Upper lobe of left lung (tissue), 6 donors: ENCODE results near the gene COLEC11. TPM values are rescaled to one million over a fixed set of nuclear protein-coding genes. Genes with fewer than 3 reads are reported as not detected.
"Not testable (repeated sequence)": the region's sequence is repeated elsewhere in the genome, so short reads cannot be mapped to it uniquely, and the experiment has no call there.

Experiments
- ATAC-seq, 2 donors: fragments of 200-7000 bp; cut with Tn5 transposase; one replicate each; pipeline ENCODE4 v1.9.1; 2022; ENCODE audit warnings: mild to moderate bottlenecking in 2 of 2, moderate library complexity in 2 of 2; ENCODE audit not compliant: low FRiP score in 2 of 2
- DNase-seq, 2 donors: peaks; one replicate each; pipeline ENCODE4 v3.0.0-alpha.2; 2019 to 2020
- H3K27ac ChIP-seq, 4 donors: fragments of 200-600 bp; sonication (generic); one replicate each; pipeline ENCODE4 v1.5.1; 2016 to 2019
- H3K27me3 ChIP-seq, 4 donors: fragments of 200-600 bp; sonication (generic); one replicate each; pipeline ENCODE4 v1.5.1; 2017 to 2019
- H3K36me3 ChIP-seq, 4 donors: fragments of 200-600 bp; sonication (generic); one replicate each; pipeline ENCODE4 v1.5.1; 2016 to 2019
- H3K4me1 ChIP-seq, 4 donors: fragments of 200-600 bp; sonication (generic); one replicate each; pipeline ENCODE4 v1.5.1; 2018 to 2019
- H3K4me3 ChIP-seq, 4 donors: fragments of 200-600 bp; sonication (generic); one replicate each; pipeline ENCODE4 v1.5.1; 2017 to 2019; ENCODE audit warnings: mild to moderate bottlenecking in 2 of 4, moderate library complexity in 1 of 4
- H3K9me3 ChIP-seq, 4 donors: fragments of 200-600 bp; sonication (generic); one replicate each; pipeline ENCODE4 v1.5.1; 2018 to 2019
- CTCF ChIP-seq, 6 experiments: fragments of 450-650 bp in 4 of 6; fragments of 200-600 bp in 2 of 6; sonication (generic) in 2 of 6; IDR thresholded peaks; one replicate each; pipeline ENCODE4 v1.5.1; 2016 to 2019; ENCODE audit warnings: antibody characterized with exemption in 6 of 6
- EP300 ChIP-seq, 4 donors: sonication (generic); formaldehyde crosslinking; IDR thresholded peaks; one replicate each; pipeline ENCODE4 v1.5.1; 2017; ENCODE audit warnings: antibody characterized with exemption in 4 of 4, control low read depth in 2 of 4
- POLR2A ChIP-seq, 4 donors: fragments of 450-650 bp; IDR thresholded peaks; one replicate each; pipeline ENCODE4 v1.5.1; 2016 to 2017; ENCODE audit warnings: antibody characterized with exemption in 4 of 4, mild to moderate bottlenecking in 2 of 4
- POLR2AphosphoS5 ChIP-seq, 2 donors: sonication (generic); formaldehyde crosslinking; IDR thresholded peaks; one replicate each; pipeline ENCODE4 v1.5.1; 2017; ENCODE audit warnings: antibody characterized with exemption in 2 of 2
- WGBS, 2 donors: methylation state at CpG; one replicate each; pipeline ENCODE4 v1.1.5; 2017 to 2018; 5-methylcytosine and 5-hydroxymethylcytosine counted together
- total RNA-seq, 6 donors: library from RNA; depleted of rRNA in 4 of 6; stranded (reverse); fragments of >200 nt in 4 of 6; gene quantifications; one replicate each; pipeline versions ENCODE4 v1.1.0 to v1.2.1, GENCODE V29; 2016 to 2021
- donor health status: DM: no; HTN: no; CAD: no; lungs with moderate emphysema.
- donor health status: DM: no; HTN: yes; CAD: no; lungs with severe emphysema.

Gene COLEC11
- total RNA-seq, 6 donors from 2014 or later = 0.79 to 2.3 (median 1.3) TPM; not detected in 1

- no peak for DNase-seq
- ATAC-seq = no peak
- no peak overlapping the region for H3K4me3 ChIP-seq
- TF ChIP-seq EP300 (IDR thresholded peaks at IDR 0.05) (no peak), POLR2A (IDR thresholded peaks at IDR 0.05) (no peak), POLR2AphosphoS5 (IDR thresholded peaks at IDR 0.05) (no peak), CTCF (IDR thresholded peaks at IDR 0.05) (no peak)
- no peaks in the 10 kb centered on the region for H3K9me3 ChIP-seq
- peaks cover under 1 to 2% (median 2%) of the 10 kb centered on the region in 4 donors for H3K4me1 ChIP-seq
- no peaks in the 10 kb centered on the region for H3K27me3 ChIP-seq
- no peaks in the 10 kb centered on the region for H3K36me3 ChIP-seq
- WGBS, 2 donors = 78 to 83% methylated on average over 31 to 35 of the region's 36 CpGs
- H3K27ac ChIP-seq = no peak overlapping the region
These were observed 62.1 kb downstream of the COLEC11 start for GRCh38 chr2:3656762-3657721.

GRCh38 chr2:3657881-3658280 is 63.0 kb downstream of the COLEC11 start, which contains the start of gene ALLC:
Gene ALLC (plus strand): TSS chr2:3658200. CDS start chr2:3671158, 12,958 bp downstream.
- DNase-seq = no peak
- Histone ChIP-seq H3K9me3 (no peaks in the 10 kb centered on the region), H3K4me1 (no peaks in the 10 kb centered on the region), H3K4me3 (no peak within 1 kb of the TSS), H3K27me3 (no peaks in the 10 kb centered on the region), H3K27ac (no peak within 1 kb of the TSS), H3K36me3 (no peaks in the 10 kb centered on the region)
- WGBS, 2 donors = 94 to 96% methylated on average over 3 to 7 of the region's 7 CpGs
- TF ChIP-seq POLR2A (IDR thresholded peaks at IDR 0.05) = no peak
- TF ChIP-seq CTCF (IDR thresholded peaks at IDR 0.05) = no peak
- TF ChIP-seq EP300 (IDR thresholded peaks at IDR 0.05) = no peak
- TF ChIP-seq POLR2AphosphoS5 (IDR thresholded peaks at IDR 0.05) = no peak
- ATAC-seq = no peak

GRCh38 chr2:3659447-3660432 is 64.8 kb downstream of the COLEC11 start:
- Histone ChIP-seq H3K27me3 (no peaks in the 10 kb centered on the region), H3K27ac (peak overlapping the region in 3 of 4 donors; percentile 28 to 48 (median 44)), H3K36me3 (no peaks in the 10 kb centered on the region), H3K4me1 (no peaks in the 10 kb centered on the region), H3K9me3 (no peaks in the 10 kb centered on the region), H3K4me3 (no peak overlapping the region)
- TF ChIP-seq EP300 (IDR thresholded peaks at IDR 0.05) (no peak), CTCF (IDR thresholded peaks at IDR 0.05) (no peak), POLR2A (IDR thresholded peaks at IDR 0.05) (no peak), POLR2AphosphoS5 (IDR thresholded peaks at IDR 0.05) (peak in 1 of 2 donors; percentile 50)
- DNase-seq = peak in 1 of 2 donors; percentile 40
- WGBS, 2 donors = 65 to 77% methylated on average over 13 to 26 of the region's 26 CpGs
- ATAC-seq = no peak

GRCh38 chr2:3660640-3661039 is 65.7 kb downstream of the COLEC11 start:
- WGBS, 2 donors = 78 to 89% methylated on average over 7 of the region's 7 CpGs
- not testable (repeated sequence) for H3K9me3 ChIP-seq, H3K4me1 ChIP-seq, DNase-seq, H3K4me3 ChIP-seq, ATAC-seq, H3K36me3 ChIP-seq, H3K27me3 ChIP-seq, H3K27ac ChIP-seq
